Spinal cord (tissue), 10 donors: ENCODE data around the gene TFAP2A. TPM values are rescaled to one million over a fixed set of nuclear protein-coding genes. Genes with fewer than 3 reads are reported as not detected.

Experiments used
- DNase-seq, 6 donors: peaks; one replicate each; pipeline versions ENCODE4 v3.0.0 to v3.0.0-alpha.2; 2013 to 2015; ENCODE audit warnings: low spot score in 6 of 6, low read depth in 4 of 6
- H3K27ac ChIP-seq: one replicate; pipeline ENCODE4 v1.5.1; 2013; ENCODE audit warnings: low read depth, low read length, control low read depth
- H3K27me3 ChIP-seq: one replicate; pipeline ENCODE4 v1.6.1; 2013; ENCODE audit warnings: low read length; ENCODE audit not compliant: control insufficient read depth, insufficient read depth
- H3K36me3 ChIP-seq: one replicate; pipeline ENCODE4 v1.6.1; 2013; ENCODE audit warnings: low read length; ENCODE audit not compliant: control insufficient read depth, insufficient read depth
- H3K4me1 ChIP-seq: one replicate; pipeline ENCODE4 v1.6.1; 2013; ENCODE audit warnings: low read length; ENCODE audit not compliant: control insufficient read depth, insufficient read depth
- H3K4me3 ChIP-seq: one replicate; pipeline ENCODE4 v1.5.1; 2013; ENCODE audit warnings: low read depth, low read length, control low read depth
- H3K9me3 ChIP-seq: one replicate; pipeline ENCODE4 v1.6.1; 2013; ENCODE audit warnings: low read length; ENCODE audit not compliant: control insufficient read depth, insufficient read depth
- WGBS: methylation state at CpG from one replicate; pipeline ENCODE4 v1.1.5; 2013; ENCODE audit warnings: missing lambda C conversion rate; ENCODE audit not compliant: insufficient coverage; 5-methylcytosine and 5-hydroxymethylcytosine counted together
- polyA plus RNA-seq, 2 donors: library from polyadenylated mRNA; unstranded; fragments of 120-200 nt; gene quantifications; one replicate each; pipeline ENCODE4 v1.2.1, GENCODE V29; 2013; ENCODE audit not compliant: insufficient read length in 2 of 2
- total RNA-seq, 2 donors: library from RNA; depleted of rRNA in 1 of 2; stranded (reverse); fragments of 120-200 nt in 1 of 2; fragments of >200 nt in 1 of 2; gene quantifications; one replicate each; pipeline versions ENCODE4 v1.2.3 to v1.2.4, GENCODE V29; 2013 to 2014
- donor health status: healthy.

TFAP2A gene
- total and polyA plus RNA-seq, 4 donors, result 0.72 to 11.0 (median 5.6) TPM

DNA sequence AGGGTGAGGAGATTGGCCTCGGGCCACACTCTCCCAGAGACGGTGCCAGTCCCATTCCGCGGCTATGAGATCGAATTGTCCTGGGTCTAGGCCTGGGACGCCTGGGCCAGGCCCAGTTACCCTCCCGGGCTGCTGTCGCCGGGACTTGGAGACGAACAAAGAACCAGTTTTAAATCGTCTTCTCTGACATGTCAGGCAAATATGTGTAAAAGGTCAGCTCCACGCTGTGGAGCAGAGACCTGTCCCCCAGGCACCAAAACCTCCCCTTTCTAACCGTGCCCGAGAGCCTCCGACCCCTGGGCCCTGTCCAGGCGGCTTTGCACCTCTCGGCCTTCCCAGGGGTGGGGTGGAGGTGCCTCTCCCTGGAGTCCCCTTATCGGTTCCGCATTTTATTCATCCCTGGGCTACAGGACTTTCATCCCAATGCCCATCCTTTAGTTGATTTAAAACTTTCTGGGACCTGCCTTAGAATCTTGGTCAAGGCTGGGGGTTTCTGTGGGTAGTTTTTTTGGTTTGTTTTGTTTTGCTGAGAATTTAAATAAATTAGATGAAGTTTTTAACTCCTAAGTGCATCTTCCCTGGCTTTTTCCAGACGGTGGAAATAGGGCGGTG lies 5.8 kb upstream of the TFAP2A start:
- Histone ChIP-seq H3K9me3 (no peaks in the 10 kb centered on the region), H3K4me3 (no peak overlapping the region), H3K27ac (no peak overlapping the region), H3K27me3 (peaks cover 100% of the 10 kb centered on the region), H3K36me3 (no peaks in the 10 kb centered on the region), H3K4me1 (peaks cover 51% of the 10 kb centered on the region)
- no peak for DNase-seq
- WGBS, result 6% methylated on average over 18 of the region's 21 CpGs

DNA sequence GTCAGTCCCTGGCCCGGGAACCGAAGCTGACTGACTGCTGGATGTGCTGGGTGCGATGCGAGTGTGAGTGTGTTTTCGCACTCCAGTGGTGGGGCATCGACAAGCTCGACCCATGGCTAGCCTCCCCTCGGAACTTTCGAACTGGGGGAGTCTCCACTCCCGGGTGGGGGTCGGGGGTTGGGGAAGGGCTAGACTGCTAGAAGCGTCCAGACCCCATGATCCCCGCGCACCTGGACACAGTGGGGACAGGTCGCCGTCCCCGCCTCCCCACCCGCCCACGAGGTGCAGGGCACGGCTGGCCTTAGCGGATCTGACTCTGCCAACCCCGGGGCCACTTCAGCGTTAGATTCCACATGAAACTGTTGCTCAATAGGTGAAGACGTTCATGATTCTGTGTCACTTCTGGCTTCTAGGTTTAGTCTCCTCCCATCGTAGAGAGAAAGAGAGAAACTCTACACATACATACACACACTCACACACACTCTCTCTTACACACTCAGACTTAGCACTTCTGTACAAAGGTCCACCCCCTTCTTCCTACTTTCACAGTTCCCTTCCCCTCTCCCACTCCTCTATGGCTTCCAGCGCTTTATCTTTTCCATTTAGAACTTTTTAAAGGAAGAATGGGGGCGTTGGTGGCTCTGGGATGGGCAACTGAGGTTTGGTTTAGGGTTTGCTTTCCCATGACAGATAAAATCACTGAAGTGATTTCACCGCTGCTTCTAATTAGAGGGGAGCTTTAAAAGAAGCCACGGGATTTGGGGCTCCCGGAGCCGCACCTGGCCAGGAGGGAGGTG lies 5.1 kb upstream of the TFAP2A start:
- Histone ChIP-seq H3K9me3 (no peaks in the 10 kb centered on the region), H3K4me3 (no peak overlapping the region), H3K36me3 (no peaks in the 10 kb centered on the region), H3K27me3 (peaks cover 100% of the 10 kb centered on the region), H3K27ac (no peak overlapping the region), H3K4me1 (peaks cover 51% of the 10 kb centered on the region)
- DNase-seq, result peak in 1 of 6 donors; percentile 2
- WGBS, result 2% methylated on average over 30 of the region's 31 CpGs

DNA sequence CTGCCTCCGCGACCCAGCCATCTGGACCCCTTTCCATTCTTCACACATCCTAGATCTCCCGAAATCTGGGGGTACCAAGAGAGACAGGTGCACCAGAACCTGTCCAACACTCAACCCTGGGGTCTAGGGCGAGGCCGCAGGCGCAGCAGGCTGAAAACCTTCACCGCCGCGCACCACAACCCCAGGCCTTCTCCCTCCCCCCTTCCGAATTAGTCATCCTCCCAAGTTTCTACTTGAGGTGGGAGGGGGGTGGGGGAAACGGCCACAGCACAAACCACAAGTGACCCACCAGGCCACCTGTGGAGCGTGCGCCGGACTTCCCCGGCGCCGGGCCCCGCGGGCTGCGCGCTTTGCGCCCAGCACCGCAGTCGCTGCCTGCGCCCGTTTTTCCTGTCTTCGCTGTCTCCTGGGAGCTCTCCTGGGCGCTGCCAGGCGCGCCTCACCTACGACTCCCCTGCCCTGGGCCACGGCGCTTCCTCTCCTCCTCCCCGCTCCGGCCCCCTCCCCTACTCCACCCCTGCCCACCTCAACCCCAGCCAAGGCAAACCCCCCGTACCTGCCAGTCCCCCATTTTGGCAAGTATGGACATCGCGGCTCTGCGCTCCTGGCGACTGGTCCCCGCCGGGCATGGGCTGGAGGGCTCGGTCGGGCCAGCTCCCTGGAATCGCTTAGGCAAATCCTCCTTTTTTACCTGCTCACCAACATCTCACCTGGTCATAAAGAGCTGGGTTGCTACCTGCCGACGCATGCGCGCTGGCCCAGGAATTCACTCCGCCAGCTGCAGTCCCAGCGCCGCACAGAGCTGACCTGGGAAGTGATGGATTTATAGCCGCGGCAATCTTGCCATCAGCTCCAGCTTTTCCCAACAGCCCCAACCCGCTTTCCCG lies 4.2 kb upstream of the TFAP2A start:
- DNase-seq, result peak in 1 of 6 donors; percentile 7
- H3K9me3 ChIP-seq, result no peaks in the 10 kb centered on the region
- H3K27me3 ChIP-seq, result peaks cover 100% of the 10 kb centered on the region
- H3K36me3 ChIP-seq, result no peaks in the 10 kb centered on the region
- peaks cover 57% of the 10 kb centered on the region for H3K4me1 ChIP-seq
- H3K27ac ChIP-seq, result no peak overlapping the region
- H3K4me3 ChIP-seq, result no peak overlapping the region
- WGBS, result 1% methylated on average over 44 of the region's 56 CpGs

DNA sequence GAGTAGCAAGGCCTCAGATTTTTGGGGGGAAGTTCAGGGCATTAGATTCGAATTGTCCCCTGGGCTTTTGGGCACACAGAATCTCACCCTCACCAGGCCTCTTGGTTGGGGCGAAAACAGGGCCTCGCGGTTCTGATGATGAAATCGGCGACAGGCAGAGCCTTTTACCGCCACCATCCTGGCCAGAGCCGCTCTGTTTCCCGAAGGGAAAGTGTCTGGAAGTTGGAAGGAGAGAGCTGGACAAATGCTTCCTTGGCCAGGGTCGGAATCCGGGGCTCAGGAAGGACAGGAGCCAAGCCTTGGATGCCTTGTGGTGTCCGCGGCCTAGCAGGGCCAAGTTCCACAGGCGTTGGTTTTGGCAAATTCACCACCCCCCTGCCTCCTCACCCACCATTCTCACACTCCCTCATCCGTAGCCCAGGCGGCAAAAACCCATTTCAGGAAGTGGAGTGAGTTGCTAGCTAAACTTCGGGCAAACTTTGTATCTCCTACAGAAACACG lies 3.5 kb upstream of the TFAP2A start:
- 30% methylated on average over 7 of the region's 18 CpGs for WGBS
- H3K36me3 ChIP-seq, result no peaks in the 10 kb centered on the region

DNA sequence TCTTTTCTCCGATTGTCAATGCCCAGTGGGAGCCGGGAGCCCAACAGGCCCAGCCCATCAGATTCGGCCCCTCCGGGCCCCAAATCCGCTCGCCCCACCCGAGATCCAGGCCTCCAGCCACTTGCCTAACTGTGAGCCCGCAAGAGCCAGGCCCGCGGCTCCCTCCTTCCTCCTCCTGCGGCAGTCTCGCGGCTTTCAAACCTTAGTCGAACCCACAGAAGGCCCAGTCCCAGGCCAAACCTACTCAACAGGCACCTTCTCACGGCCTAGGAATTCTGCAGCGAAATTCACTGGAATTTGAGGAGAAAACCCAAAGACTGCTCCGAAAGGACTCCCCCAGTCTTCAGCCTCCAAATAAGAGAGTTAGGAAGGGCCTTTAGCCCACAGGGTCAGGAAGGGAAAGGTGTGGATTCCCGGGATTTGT lies 2.8 kb upstream of the TFAP2A start:
- WGBS, result 25% methylated on average over 14 of the region's 18 CpGs
- peak in 1 of 6 donors; percentile 2 for DNase-seq
- H3K4me1 ChIP-seq, result peaks cover 71% of the 10 kb centered on the region
- H3K27ac ChIP-seq, result no peak overlapping the region
- peaks cover 100% of the 10 kb centered on the region for H3K27me3 ChIP-seq
- H3K36me3 ChIP-seq, result no peaks in the 10 kb centered on the region
- no peak overlapping the region for H3K4me3 ChIP-seq
- no peaks in the 10 kb centered on the region for H3K9me3 ChIP-seq

More for the DNA sequence above, 3.5 kb upstream of the TFAP2A start:
- Histone ChIP-seq H3K27me3 (peaks cover 100% of the 10 kb centered on the region), H3K4me1 (peaks cover 64% of the 10 kb centered on the region), H3K9me3 (no peaks in the 10 kb centered on the region), H3K27ac (no peak overlapping the region), H3K4me3 (no peak overlapping the region)
- DNase-seq, result no peak

DNA sequence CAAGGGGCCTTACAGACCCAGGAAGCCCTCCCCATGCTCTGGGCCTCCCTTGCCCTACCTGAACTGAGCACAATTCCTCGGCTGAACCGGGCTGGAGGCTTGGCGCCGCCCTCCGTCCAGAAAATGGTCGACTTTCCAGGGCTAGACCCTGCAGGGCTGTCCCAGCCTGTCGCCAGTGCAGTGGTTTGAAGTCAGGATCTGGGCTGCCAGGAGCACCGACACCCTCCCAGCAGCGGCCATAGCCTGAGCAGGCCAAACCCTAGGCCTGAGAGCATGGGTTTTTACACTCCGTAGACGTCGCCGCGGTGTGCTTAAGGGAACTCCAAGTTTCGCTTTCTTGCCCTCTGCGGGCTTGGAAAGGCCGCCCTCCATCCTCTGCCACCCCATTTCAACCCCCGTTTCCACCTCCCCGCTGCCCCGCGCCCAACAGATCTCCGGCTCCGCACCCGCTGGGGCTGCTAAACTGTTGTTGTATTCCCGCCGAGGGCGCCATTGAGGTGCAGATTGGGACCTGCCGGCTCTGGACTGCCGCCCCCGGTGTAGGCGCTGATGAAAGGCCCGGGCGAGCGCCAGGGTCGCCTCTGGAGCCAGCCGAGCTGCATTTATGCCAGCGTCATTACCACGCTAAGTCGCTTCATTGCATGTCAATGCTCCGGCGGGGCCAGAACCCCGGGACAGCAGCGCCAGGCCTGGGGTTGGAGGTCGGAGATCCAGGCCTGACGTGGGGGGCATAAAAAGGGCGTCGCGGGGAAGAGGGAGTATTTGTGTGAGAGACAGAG lies 2.2 kb upstream of the TFAP2A start:
- peaks cover 99% of the 10 kb centered on the region for H3K27me3 ChIP-seq
- peak overlapping the region; percentile 14 for H3K4me3 ChIP-seq
- H3K4me1 ChIP-seq, result peaks cover 76% of the 10 kb centered on the region
- DNase-seq, result peak in 1 of 6 donors; percentile 23
- H3K36me3 ChIP-seq, result no peaks in the 10 kb centered on the region
- no peaks in the 10 kb centered on the region for H3K9me3 ChIP-seq
- WGBS, result 13% methylated on average over 48 of the region's 48 CpGs
- no peak overlapping the region for H3K27ac ChIP-seq

DNA sequence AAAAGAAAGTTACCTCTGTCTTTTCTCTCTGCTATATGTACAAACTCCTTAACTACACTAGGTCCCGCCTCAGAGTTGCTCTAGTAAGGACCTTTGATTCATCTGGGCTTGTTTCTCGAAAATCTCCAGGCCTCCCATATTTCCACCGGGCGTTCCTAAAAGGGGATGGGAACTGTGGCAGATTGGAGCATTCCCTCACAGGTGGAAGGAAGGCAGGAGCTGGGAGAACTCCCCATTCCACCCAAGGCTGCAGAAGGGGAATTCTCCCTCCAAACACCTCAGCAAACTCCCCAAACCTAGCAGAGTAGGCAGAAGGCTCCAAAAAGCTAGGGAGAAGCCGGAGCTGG lies 1.6 kb upstream of the TFAP2A start:
- Histone ChIP-seq H3K4me3 (no peak overlapping the region), H3K4me1 (peaks cover 77% of the 10 kb centered on the region), H3K9me3 (no peaks in the 10 kb centered on the region), H3K27me3 (peaks cover 99% of the 10 kb centered on the region), H3K27ac (no peak overlapping the region), H3K36me3 (no peaks in the 10 kb centered on the region)
- peak in 1 of 6 donors; percentile 3 for DNase-seq
- WGBS, result 33% methylated on average over 1 of the region's 5 CpGs

DNA sequence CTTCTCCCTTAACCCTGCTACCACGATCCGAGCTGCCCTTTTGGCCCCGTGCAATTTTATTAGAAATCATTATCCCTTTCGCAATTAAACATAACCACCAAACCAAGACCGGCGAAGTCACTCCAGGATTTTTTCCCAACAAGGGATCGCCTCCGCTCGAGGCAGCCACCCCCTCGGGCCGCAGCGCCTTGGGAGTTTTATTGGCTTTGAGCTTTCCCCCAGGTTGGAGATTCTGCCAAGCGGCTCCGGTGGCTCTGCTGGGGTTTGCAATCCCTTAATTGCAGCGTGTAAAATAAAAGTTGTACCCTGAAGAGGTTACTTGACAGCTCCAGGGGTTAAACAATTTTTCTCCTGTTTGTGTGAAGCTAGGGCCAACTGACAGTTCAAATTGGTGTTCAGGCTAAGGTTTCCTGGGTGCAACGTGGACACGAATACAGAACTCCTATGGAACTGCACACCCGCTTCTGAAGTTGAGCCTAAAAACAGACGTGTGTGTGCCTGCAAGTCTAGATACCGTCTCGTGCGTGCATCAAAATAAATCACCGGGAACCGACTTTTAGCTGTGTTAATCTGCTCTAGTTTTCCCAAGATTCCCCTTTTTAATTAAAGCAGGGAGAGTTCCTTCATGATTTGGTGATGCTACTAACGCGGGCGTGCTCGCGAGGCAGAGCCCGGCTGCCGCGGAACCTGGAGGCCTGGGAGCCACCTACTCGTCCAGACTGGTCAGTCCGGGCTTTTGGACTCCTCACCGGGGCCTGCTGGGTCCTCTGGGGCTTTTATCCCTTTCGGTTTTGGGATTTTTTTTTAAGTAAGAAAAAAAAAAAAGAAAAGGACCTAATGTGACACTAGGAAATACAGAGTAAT lies 975 bp upstream of the TFAP2A start:
- Histone ChIP-seq H3K9me3 (no peaks in the 10 kb centered on the region), H3K36me3 (no peaks in the 10 kb centered on the region), H3K27me3 (peaks cover 99% of the 10 kb centered on the region), H3K27ac (no peak overlapping the region), H3K4me1 (peaks cover 78% of the 10 kb centered on the region), H3K4me3 (peak overlapping the region; percentile 20)
- DNase-seq, result peak in 2 of 6 donors; percentile 18 to 54
- 4% methylated on average over 24 of the region's 36 CpGs for WGBS
